HL-60/S4 (cell line): ENCODE results near the gene TMTC2.

Experiments
- in situ Hi-C: fragments of 300-500 bp; cut with MboI; formaldehyde crosslinking; loops from 2 replicates; pipeline ENCODE4 v1.14.3; 2022; ENCODE audit warnings: low sequenced_read_pairs

The TMTC2 gene

GRCh38 chr12:82876075-82876474 is 189.4 kb downstream of the TMTC2 start:
- in situ Hi-C loops: no loop called here

GRCh38 chr12:82877963-82878362 is 191.3 kb downstream of the TMTC2 start:
- in situ Hi-C loops: no loop called here

GRCh38 chr12:82880442-82880901 is 193.8 kb downstream of the TMTC2 start:
- in situ Hi-C loops: no loop called here

GRCh38 chr12:82883394-82884355 is 197.0 kb downstream of the TMTC2 start:
- in situ Hi-C loops: no loop called here

GRCh38 chr12:82886671-82887340 is 200.1 kb downstream of the TMTC2 start:
- in situ Hi-C loops: no loop called here

- in situ Hi-C loops: no loop called here
These were observed 207.2 kb downstream of the TMTC2 start for GRCh38 chr12:82893896-82894295.

GRCh38 chr12:82896277-82896676 is 209.6 kb downstream of the TMTC2 start:
- in situ Hi-C loops: no loop called here

GRCh38 chr12:82896979-82897378 is 210.3 kb downstream of the TMTC2 start:
- in situ Hi-C loops: no loop called here

- in situ Hi-C loops: no loop called here
These were observed 211.7 kb downstream of the TMTC2 start for GRCh38 chr12:82898441-82898840.

- in situ Hi-C loops: no loop called here
These were observed 217.6 kb downstream of the TMTC2 start for GRCh38 chr12:82904219-82904790.

- in situ Hi-C loops: no loop called here
These were observed 223.7 kb downstream of the TMTC2 start for GRCh38 chr12:82910246-82910893.

- in situ Hi-C loops: no loop called here
These were observed 225.7 kb downstream of the TMTC2 start for GRCh38 chr12:82912406-82912805.

GRCh38 chr12:82919388-82920054 is 232.8 kb downstream of the TMTC2 start:
- in situ Hi-C loops: no loop called here

GRCh38 chr12:82923935-82924334 is 237.2 kb downstream of the TMTC2 start:
- in situ Hi-C loops: no loop called here

GRCh38 chr12:82926630-82927029 is 239.9 kb downstream of the TMTC2 start:
- in situ Hi-C loops: no loop called here

- in situ Hi-C loops: no loop called here
These were observed 243.6 kb downstream of the TMTC2 start for GRCh38 chr12:82930301-82930700.

- in situ Hi-C loops: no loop called here
These were observed 244.8 kb downstream of the TMTC2 start for GRCh38 chr12:82931349-82932116.

GRCh38 chr12:82937151-82937550 is 250.4 kb downstream of the TMTC2 start:
- in situ Hi-C loops: no loop called here

- in situ Hi-C loops: no loop called here
These were observed 255.8 kb downstream of the TMTC2 start for GRCh38 chr12:82942521-82942920.

- in situ Hi-C loops: no loop called here
These were observed 256.3 kb downstream of the TMTC2 start for GRCh38 chr12:82942991-82943401.
